ENCODE results near the gene CDKN2A. TPM values are rescaled to one million over a fixed set of nuclear protein-coding genes. Genes with fewer than 3 reads are reported as not detected.
A peak's percentile ranks its signal among the peaks of the same experiment; 100 is the strongest.

CDKN2A gene
- total RNA-seq, 2 experiments from 2014 or later = 19.3 to 20.4 TPM

- H3K36me3 Mint-ChIP-seq = peaks cover 10% of the 10 kb centered on the region
- H3K27me3 Mint-ChIP-seq = peaks cover 10% of the 10 kb centered on the region
- no peak overlapping the region for H3K27ac Mint-ChIP-seq
- H3K4me1 Mint-ChIP-seq = peaks cover 9% of the 10 kb centered on the region
- H3K4me3 Mint-ChIP-seq = no peak overlapping the region
- DNase-seq = no peak
- POLR2A ChIA-PET = no interaction called here
- no peaks in the 10 kb centered on the region for H3K9me3 Mint-ChIP-seq
- no peak for ATAC-seq (ENCODE audit: low read depth)
These were observed 35.0 kb upstream of the CDKN2A start for GRCh38 chr9:22029231-22029630.

GRCh38 chr9:22028394-22028793, 34.2 kb upstream of the CDKN2A start:
- Mint-ChIP-seq H3K27ac (no peak overlapping the region), H3K27me3 (peaks cover 16% of the 10 kb centered on the region), H3K9me3 (no peaks in the 10 kb centered on the region), H3K4me3 (no peak overlapping the region), H3K36me3 (peaks cover 6% of the 10 kb centered on the region), H3K4me1 (peaks cover 9% of the 10 kb centered on the region)
- POLR2A ChIA-PET = no interaction called here
- DNase-seq (no peak), ATAC-seq (ENCODE audit: low read depth) (no peak)

GRCh38 chr9:22026696-22027095, 32.5 kb upstream of the CDKN2A start:
- ATAC-seq (ENCODE audit: low read depth) (no peak), DNase-seq (no peak)
- H3K4me1 Mint-ChIP-seq = peaks cover 6% of the 10 kb centered on the region
- H3K9me3 Mint-ChIP-seq = peaks cover 7% of the 10 kb centered on the region
- no peak overlapping the region for H3K27ac Mint-ChIP-seq
- POLR2A ChIA-PET = no interaction called here
- H3K36me3 Mint-ChIP-seq = peaks cover 9% of the 10 kb centered on the region
- H3K4me3 Mint-ChIP-seq = no peak overlapping the region
- peaks cover 31% of the 10 kb centered on the region for H3K27me3 Mint-ChIP-seq

DNA sequence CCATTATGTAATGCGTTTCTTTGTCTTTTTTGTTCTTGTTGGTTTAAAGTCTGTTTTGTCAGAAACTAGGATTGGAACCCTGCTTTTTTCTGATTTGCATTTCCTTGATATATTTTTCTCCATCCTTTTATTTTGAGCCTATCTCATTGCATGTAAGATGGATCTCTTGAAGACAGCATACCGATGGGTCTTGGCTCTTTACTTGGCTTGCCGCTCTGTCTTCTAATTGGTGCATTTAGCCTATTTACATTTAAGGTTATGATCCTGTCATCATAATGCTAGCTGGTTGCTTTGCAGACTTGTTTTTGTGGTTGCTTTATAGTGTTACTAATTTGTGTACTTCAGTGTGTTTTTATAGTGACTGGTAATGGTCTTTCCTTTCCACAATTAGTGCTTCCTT, 28.2 kb upstream of the CDKN2A start:
- DNase-seq (no peak), ATAC-seq (ENCODE audit: low read depth) (no peak)
- no peak overlapping the region for H3K27ac Mint-ChIP-seq
- peaks cover 21% of the 10 kb centered on the region for H3K9me3 Mint-ChIP-seq
- POLR2A ChIA-PET = no interaction called here
- H3K27me3 Mint-ChIP-seq = peaks cover 45% of the 10 kb centered on the region
- H3K4me3 Mint-ChIP-seq = no peak overlapping the region
- peaks cover 14% of the 10 kb centered on the region for H3K36me3 Mint-ChIP-seq
- no peaks in the 10 kb centered on the region for H3K4me1 Mint-ChIP-seq

DNA sequence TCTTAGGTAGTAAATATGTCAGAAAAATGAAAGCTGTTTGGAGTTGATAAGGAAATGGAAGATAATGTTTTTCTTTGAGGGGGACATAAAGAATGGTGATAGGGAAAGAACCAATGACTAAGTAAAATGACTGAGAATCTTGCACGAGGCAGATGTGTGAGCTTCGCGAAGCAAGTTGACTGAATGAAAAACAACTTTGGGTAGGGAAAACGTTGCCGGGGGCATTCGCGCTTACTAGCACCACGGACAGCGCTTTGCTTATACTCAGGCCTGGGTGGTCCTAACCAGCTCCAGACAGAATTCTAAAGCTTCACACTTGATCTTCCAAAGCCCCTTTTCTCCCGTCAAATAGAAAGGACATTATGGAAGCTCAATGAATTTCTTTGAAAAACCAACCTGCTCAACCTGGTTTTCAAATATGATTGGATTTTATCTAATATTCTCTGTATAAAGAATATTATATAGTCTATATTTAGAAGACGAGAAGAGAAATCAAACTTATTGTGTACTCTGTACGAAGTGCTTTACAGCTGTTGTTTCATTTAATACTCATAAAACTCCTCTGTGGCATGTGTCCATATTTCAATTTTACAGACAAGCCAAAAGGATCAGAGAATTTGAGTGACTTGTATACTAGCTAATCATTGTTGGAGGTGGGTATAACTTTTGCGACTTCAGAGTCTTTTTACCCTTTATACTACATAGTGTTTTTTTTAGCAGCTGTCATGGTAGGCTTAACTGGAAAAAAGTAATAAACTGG, 16.9 kb upstream of the CDKN2A start:
- Mint-ChIP-seq H3K9me3 (peaks cover 1% of the 10 kb centered on the region), H3K4me1 (peaks cover 14% of the 10 kb centered on the region), H3K4me3 (no peak overlapping the region), H3K27ac (no peak overlapping the region), H3K27me3 (peaks cover 56% of the 10 kb centered on the region), H3K36me3 (peaks cover 4% of the 10 kb centered on the region)
- DNase-seq (peak; percentile 52), ATAC-seq (ENCODE audit: low read depth) (no peak)
- POLR2A ChIA-PET = no interaction called here

DNA sequence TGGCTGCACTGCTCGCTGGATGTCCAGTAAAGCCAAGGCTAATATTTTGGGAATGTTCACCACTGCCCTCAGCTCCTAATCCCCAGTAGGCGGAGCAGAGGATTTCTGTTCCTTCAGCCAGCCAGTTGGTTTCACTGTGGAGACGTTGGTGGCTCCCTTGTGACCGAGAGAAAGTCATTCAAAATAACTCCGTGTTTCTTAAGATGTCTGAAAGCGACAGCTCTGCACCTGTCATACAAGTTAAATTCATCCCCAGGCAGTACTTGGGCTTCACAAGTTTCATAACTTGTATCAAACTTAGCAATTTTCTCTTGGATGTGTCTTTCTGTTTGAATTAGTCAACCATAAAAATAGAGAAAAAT, 15.3 kb upstream of the CDKN2A start:
- H3K4me1 Mint-ChIP-seq = peaks cover 26% of the 10 kb centered on the region
- peaks cover 71% of the 10 kb centered on the region for H3K27me3 Mint-ChIP-seq
- peaks cover 1% of the 10 kb centered on the region for H3K9me3 Mint-ChIP-seq
- ATAC-seq (ENCODE audit: low read depth) (peak; percentile 11), DNase-seq (no peak)
- peak overlapping the region; percentile 90 for H3K4me3 Mint-ChIP-seq
- H3K36me3 Mint-ChIP-seq = peaks cover 9% of the 10 kb centered on the region
- POLR2A ChIA-PET = interaction anchor here (1.5 kb wide), 1 partner anchor 110 kb away, joined by 6 read pairs; no protein-coding TSS in a partner anchor
- no peak overlapping the region for H3K27ac Mint-ChIP-seq

DNA sequence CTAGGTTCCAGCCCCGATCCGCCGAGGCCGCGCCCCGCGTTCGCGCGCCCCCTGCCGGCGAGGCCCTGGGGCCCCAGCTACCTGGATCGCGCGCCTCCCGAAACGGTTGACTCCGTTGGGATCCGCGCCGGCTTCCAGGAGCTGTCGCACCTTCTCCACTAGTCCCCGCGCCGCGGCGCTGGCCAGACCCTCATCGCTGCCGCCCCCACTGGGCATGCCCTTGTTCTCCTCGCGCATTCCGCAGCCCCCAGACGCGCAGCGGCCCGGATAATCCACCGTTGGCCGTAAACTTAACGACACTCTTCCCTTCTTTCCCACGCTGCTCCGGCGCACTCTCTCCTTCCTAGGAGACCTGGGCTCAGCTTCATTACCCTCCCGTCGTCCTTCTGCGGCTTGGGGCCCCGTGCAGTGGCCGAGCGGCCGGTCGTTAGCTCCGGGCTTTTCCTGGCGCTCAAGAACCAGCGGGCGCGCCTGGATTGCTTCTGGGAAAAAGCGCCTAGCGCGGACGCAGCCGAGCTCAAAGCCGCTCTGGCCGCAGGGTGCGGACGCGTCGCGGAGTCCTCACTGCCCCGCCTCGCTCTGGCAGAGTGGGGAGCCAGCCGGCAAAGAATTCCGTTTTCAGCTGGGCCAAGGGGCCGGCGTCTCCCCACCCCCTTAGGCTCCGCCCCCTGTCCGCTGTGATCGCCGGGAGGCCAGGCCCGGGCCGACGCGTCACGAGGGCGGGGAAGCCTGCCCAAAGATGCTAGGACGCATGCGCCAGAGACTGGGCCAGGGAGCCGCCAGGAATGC, 14.7 kb upstream of the CDKN2A start, which contains the start of gene CDKN2B:
CDKN2B (minus strand) TSS at position 589 of the 789 bp plus-strand sequence; CDS start at position 237, 352 bp downstream.
- peak; percentile 89 for DNase-seq
- Mint-ChIP-seq H3K9me3 (peaks cover 1% of the 10 kb centered on the region), H3K27me3 (peaks cover 77% of the 10 kb centered on the region), H3K4me1 (peaks cover 27% of the 10 kb centered on the region), H3K36me3 (peaks cover 9% of the 10 kb centered on the region), H3K27ac (no peak within 1 kb of the TSS), H3K4me3 (peak within 1 kb of the TSS; percentile 90)
- ATAC-seq (ENCODE audit: low read depth) = peak; percentile 76
- POLR2A ChIA-PET = interaction anchor here (0.7 to 1.5 kb wide), 4 partner anchors 13 to 111 kb away, joined by 3 to 8 read pairs (median 5); partner anchors contain the start of genes CDKN2A and CDKN2B-AS1

- no peak for DNase-seq
- POLR2A ChIA-PET = interaction anchor here (0.7 to 1.5 kb wide), 4 partner anchors 13 to 111 kb away, joined by 3 to 8 read pairs (median 5); partner anchors contain the start of genes CDKN2A and CDKN2B-AS1
- Mint-ChIP-seq H3K27ac (no peak overlapping the region), H3K4me1 (peaks cover 27% of the 10 kb centered on the region), H3K36me3 (peaks cover 9% of the 10 kb centered on the region), H3K4me3 (peak overlapping the region; percentile 90), H3K27me3 (peaks cover 82% of the 10 kb centered on the region), H3K9me3 (peaks cover 1% of the 10 kb centered on the region)
- ATAC-seq (ENCODE audit: low read depth) = no peak
These were observed 14.2 kb upstream of the CDKN2A start for GRCh38 chr9:22008384-22008716.

GRCh38 chr9:22005702-22006606, 11.8 kb upstream of the CDKN2A start:
- peak overlapping the region; percentile 57 for H3K4me3 Mint-ChIP-seq
- H3K9me3 Mint-ChIP-seq = no peaks in the 10 kb centered on the region
- ATAC-seq (ENCODE audit: low read depth) (no peak), DNase-seq (peak; percentile 45)
- H3K27me3 Mint-ChIP-seq = peaks cover 88% of the 10 kb centered on the region
- no peak overlapping the region for H3K27ac Mint-ChIP-seq
- POLR2A ChIA-PET = interaction anchor here (1.7 kb wide), 1 partner anchor 12 kb away, joined by 4 read pairs; the partner anchor contains the start of genes CDKN2A and CDKN2B-AS1
- H3K4me1 Mint-ChIP-seq = peaks cover 27% of the 10 kb centered on the region
- peaks cover 8% of the 10 kb centered on the region for H3K36me3 Mint-ChIP-seq

- H3K36me3 Mint-ChIP-seq = peaks cover 8% of the 10 kb centered on the region
- DNase-seq = peak; percentile 37
- H3K27me3 Mint-ChIP-seq = peaks cover 86% of the 10 kb centered on the region
- peaks cover 23% of the 10 kb centered on the region for H3K4me1 Mint-ChIP-seq
- POLR2A ChIA-PET = no interaction called here
- no peak overlapping the region for H3K27ac Mint-ChIP-seq
- peak overlapping the region; percentile 36 for H3K4me3 Mint-ChIP-seq
- H3K9me3 Mint-ChIP-seq = no peaks in the 10 kb centered on the region
- no peak for ATAC-seq (ENCODE audit: low read depth)
These were observed 11.0 kb upstream of the CDKN2A start for GRCh38 chr9:22005021-22005701.

DNA sequence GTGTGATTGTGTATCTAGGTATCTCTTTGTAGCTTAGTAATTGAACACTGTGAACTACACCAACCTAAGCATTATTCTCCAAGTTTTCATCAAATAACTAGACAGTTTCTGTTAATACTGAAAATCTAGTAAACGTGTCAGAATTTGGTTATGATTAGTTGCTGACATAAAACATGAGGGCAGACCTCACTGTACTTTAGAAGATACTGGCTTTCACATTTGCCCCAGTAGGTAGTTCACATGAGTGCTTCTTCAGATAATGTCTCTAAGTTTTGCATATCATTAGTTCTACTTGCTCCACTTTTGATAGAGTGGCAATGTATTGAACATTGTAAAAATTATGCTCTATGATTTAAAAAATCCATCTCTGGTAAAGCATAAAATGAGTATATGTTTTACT, 7.8 kb upstream of the CDKN2A start:
- Mint-ChIP-seq H3K9me3 (no peaks in the 10 kb centered on the region), H3K36me3 (peaks cover 13% of the 10 kb centered on the region), H3K27me3 (peaks cover 88% of the 10 kb centered on the region), H3K27ac (no peak overlapping the region), H3K4me3 (no peak overlapping the region), H3K4me1 (peaks cover 18% of the 10 kb centered on the region)
- DNase-seq = no peak
- POLR2A ChIA-PET = no interaction called here
- no peak for ATAC-seq (ENCODE audit: low read depth)

DNA sequence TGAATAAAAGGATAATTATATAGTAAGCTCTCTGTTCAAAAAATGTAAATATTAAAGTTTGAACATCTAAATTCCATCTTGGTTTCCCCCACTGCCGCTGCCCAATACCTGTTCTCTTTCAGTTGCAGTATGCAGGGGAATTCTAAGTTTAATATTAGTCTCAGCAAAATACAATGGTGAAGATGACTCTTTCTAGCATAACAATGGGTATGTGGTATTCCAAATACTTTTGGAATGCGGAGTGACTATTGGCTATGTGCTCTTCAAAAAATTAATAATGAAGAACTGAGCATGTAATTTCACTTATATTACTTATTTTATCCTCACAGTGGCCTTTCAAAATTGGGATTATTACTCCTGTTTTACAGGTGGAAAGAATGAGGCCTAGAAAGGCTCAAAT, 3.8 kb upstream of the CDKN2A start:
- Mint-ChIP-seq H3K9me3 (no peaks in the 10 kb centered on the region), H3K27ac (no peak overlapping the region), H3K4me3 (no peak overlapping the region), H3K27me3 (peaks cover 56% of the 10 kb centered on the region), H3K36me3 (peaks cover 13% of the 10 kb centered on the region), H3K4me1 (peaks cover 18% of the 10 kb centered on the region)
- DNase-seq = no peak
- ATAC-seq (ENCODE audit: low read depth) = no peak
- POLR2A ChIA-PET = interaction anchor here (1.0 kb wide), 1 partner anchor 16 kb away, joined by 3 read pairs; no protein-coding TSS in a partner anchor
